ENCODE data around the gene GPD1L.
"Not testable (repeated sequence)": the region's sequence is repeated elsewhere in the genome, so short reads cannot be mapped to it uniquely, and the experiment has no call there.

GPD1L gene

DNA sequence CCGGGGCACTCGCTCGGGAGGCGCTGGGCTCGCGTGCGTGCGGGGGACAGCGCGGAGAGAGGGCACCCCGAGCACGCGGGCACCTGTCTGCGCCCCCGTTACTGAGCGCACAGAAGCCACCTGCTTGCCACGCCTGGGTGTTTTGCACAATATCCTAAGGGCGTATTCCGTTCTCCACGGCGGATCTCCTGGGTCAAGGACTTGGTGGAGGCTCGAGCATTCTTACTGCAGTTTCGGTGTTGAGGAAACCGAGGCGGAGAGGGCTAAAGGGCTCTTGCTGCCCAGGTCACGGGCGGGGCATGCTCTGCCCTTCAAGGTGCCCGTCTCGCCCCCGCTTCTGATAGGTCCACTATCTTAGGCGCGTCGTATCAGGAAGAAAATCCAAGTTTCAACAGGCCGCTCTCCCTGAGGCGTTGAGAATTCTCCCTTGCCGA lies 526 bp downstream of the GPD1L start (continued):
- TF ChIP-seq ZBTB8A (tag by site-specific recombination; IDR thresholded peaks at IDR 0.05): peak; percentile 84

DNA sequence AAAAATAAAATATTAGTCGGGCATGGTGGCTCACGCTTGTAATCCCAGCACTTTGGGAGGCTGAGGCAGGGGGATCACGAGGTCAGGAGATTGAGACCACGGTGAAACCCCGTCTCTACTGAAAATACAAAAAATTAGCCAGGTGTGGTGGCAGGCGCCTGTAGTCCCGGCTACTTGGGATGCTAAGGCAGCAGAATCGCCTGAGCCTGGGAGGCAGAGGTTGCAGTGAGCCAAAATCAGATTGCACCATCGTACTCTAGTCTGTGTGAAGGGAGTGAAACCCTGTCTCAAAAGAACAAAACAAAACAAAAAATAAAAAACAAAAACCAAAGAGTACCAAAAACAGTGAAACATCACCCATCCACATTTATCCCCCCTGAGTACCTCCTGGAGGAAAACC lies 1.8 kb downstream of the GPD1L start:
- H3K27ac ChIP-seq (ENCODE audit: extremely low read depth, low read depth, low read length); H3K4me1 ChIP-seq (ENCODE audit: control insufficient read depth, insufficient read depth, low read length); H3K36me3 ChIP-seq (ENCODE audit: control insufficient read depth in 2 of 2, insufficient read depth in 1 of 2, low read length in 2 of 2); H3K4me3 ChIP-seq (ENCODE audit: low read depth, low read length); H3K9me3 ChIP-seq (ENCODE audit: control insufficient read depth, insufficient read depth, low read depth, low read length); POLR2A ChIA-PET: not testable (repeated sequence)
- CTCF ChIA-PET: interaction anchor here (0.6 kb wide), 1 partner anchor 56 kb away, joined by 3 read pairs; no protein-coding TSS in a partner anchor

- H3K4me1 ChIP-seq (ENCODE audit: control insufficient read depth, insufficient read depth, low read length): no peaks in the 10 kb centered on the region
- H3K9me3 ChIP-seq (ENCODE audit: control insufficient read depth, insufficient read depth, low read depth, low read length): no peaks in the 10 kb centered on the region
- no peaks in the 10 kb centered on the region for H3K36me3 ChIP-seq (ENCODE audit: control insufficient read depth in 2 of 2, insufficient read depth in 1 of 2, low read length in 2 of 2)
- H3K27ac ChIP-seq (ENCODE audit: extremely low read depth, low read depth, low read length): no peak overlapping the region
- no peak overlapping the region for H3K4me3 ChIP-seq (ENCODE audit: low read depth, low read length)
- CTCF ChIA-PET: interaction anchor here (0.8 to 1.7 kb wide), 2 partner anchors 64 to 90 kb away, joined by 3 to 4 read pairs; no protein-coding TSS in a partner anchor
- POLR2A ChIA-PET: no interaction called here
- TF ChIP-seq ZNF621 (tag by site-specific recombination; IDR thresholded peaks at IDR 0.05): no peak
- no peak for TF ChIP-seq ZBTB49 (tag by site-specific recombination; IDR thresholded peaks at IDR 0.05; ENCODE audit: low read depth)
- 0 out of 2 replicates have a peak, but pooled peaks have one; percentile 18 for TF ChIP-seq ZBTB17 (tag by site-specific recombination; IDR thresholded peaks at IDR 0.05)
- no peak for TF ChIP-seq ZNF76 (tag by site-specific recombination; IDR thresholded peaks at IDR 0.05; ENCODE audit: borderline replicate concordance, low read depth)
- TF ChIP-seq ZNF529 (tag by site-specific recombination; IDR thresholded peaks at IDR 0.05; ENCODE audit: insufficient replicate concordance): no peak
- TF ChIP-seq, protein P1, sequence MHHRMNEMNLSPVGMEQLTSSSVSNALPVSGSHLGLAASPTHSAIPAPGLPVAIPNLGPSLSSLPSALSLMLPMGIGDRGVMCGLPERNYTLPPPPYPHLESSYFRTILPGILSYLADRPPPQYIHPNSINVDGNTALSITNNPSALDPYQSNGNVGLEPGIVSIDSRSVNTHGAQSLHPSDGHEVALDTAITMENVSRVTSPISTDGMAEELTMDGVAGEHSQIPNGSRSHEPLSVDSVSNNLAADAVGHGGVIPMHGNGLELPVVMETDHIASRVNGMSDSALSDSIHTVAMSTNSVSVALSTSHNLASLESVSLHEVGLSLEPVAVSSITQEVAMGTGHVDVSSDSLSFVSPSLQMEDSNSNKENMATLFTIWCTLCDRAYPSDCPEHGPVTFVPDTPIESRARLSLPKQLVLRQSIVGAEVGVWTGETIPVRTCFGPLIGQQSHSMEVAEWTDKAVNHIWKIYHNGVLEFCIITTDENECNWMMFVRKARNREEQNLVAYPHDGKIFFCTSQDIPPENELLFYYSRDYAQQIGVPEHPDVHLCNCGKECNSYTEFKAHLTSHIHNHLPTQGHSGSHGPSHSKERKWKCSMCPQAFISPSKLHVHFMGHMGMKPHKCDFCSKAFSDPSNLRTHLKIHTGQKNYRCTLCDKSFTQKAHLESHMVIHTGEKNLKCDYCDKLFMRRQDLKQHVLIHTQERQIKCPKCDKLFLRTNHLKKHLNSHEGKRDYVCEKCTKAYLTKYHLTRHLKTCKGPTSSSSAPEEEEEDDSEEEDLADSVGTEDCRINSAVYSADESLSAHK (tag by site-specific recombination; IDR thresholded peaks at IDR 0.05): peak; percentile 54; the same call in 1 of the 2 replicates
- no peak for TF ChIP-seq ZNF214 (tag by site-specific recombination; IDR thresholded peaks at IDR 0.05; ENCODE audit: borderline replicate concordance)
- no peak for TF ChIP-seq ZNF114 (tag by site-specific recombination; IDR thresholded peaks at IDR 0.05)
- no peak for TF ChIP-seq IKZF3 (tag by site-specific recombination; IDR thresholded peaks at IDR 0.05)
- TF ChIP-seq ZNF777 (tag by site-specific recombination; IDR thresholded peaks at IDR 0.05; ENCODE audit: borderline replicate concordance): no peak
- peak; percentile 48 for TF ChIP-seq ZBTB20 (tag by site-specific recombination; IDR thresholded peaks at IDR 0.05)
- peak; percentile 30; the same call in 1 of the 2 replicates for TF ChIP-seq OSR2 (tag by site-specific recombination; IDR thresholded peaks at IDR 0.05)
- 0 out of 2 replicates have a peak, but pooled peaks have one; percentile 62 for TF ChIP-seq ZSCAN16 (tag by site-specific recombination; IDR thresholded peaks at IDR 0.05)
- TF ChIP-seq PRDM10 (tag by site-specific recombination; IDR thresholded peaks at IDR 0.05): peak; percentile 70
- no peak for TF ChIP-seq ZNF623 (tag by site-specific recombination; IDR thresholded peaks at IDR 0.05)
- TF ChIP-seq, protein P2, sequence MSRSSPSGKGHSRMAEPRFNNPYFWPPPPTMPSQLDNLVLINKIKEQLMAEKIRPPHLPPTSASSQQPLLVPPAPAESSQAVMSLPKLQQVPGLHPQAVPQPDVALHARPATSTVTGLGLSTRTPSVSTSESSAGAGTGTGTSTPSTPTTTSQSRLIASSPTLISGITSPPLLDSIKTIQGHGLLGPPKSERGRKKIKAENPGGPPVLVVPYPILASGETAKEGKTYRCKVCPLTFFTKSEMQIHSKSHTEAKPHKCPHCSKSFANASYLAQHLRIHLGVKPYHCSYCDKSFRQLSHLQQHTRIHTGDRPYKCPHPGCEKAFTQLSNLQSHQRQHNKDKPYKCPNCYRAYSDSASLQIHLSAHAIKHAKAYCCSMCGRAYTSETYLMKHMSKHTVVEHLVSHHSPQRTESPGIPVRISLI (tag by site-specific recombination; IDR thresholded peaks at IDR 0.05): no peak
- no peak for TF ChIP-seq ZNF830 (tag by site-specific recombination; IDR thresholded peaks at IDR 0.05; ENCODE audit: low read depth)
- TF ChIP-seq ZNF423 (tag by site-specific recombination; IDR thresholded peaks at IDR 0.05): no peak
- TF ChIP-seq FEZF1 (tag by site-specific recombination; IDR thresholded peaks at IDR 0.05): no peak
- no peak for TF ChIP-seq ZNF23 (tag by site-specific recombination; IDR thresholded peaks at IDR 0.05; ENCODE audit: borderline replicate concordance)
- peak; percentile 39; the same call in 1 of the 2 replicates for TF ChIP-seq ZNF600 (tag by site-specific recombination; IDR thresholded peaks at IDR 0.05)
Measured at GRCh38 chr3:32109256-32109655, 2.8 kb downstream of the GPD1L start.
